Ovary (tissue), 9 donors: ENCODE data around the gene SSR1. TPM values are rescaled to one million over a fixed set of nuclear protein-coding genes. Genes with fewer than 3 reads are reported as not detected.

Source experiments
- DNase-seq, 5 donors: peaks; one replicate each; pipeline ENCODE4 v3.0.0-alpha.2; 2019 to 2020
- H3K27ac ChIP-seq, 2 donors: fragments of 200-600 bp; one replicate each; pipeline versions ENCODE4 v1.5.1 to v1.8.0; 2019 to 2022
- H3K27me3 ChIP-seq: fragments of 200-600 bp; one replicate; pipeline ENCODE4 v1.8.0; 2022
- H3K36me3 ChIP-seq: fragments of 200-600 bp; sonication (generic); one replicate; pipeline ENCODE4 v1.5.1; 2019
- H3K4me1 ChIP-seq: one replicate; pipeline ENCODE4 v1.8.1; 2013; ENCODE audit warnings: mild to moderate bottlenecking, moderate library complexity; ENCODE audit not compliant: insufficient read depth
- H3K4me3 ChIP-seq: fragments of 200-600 bp; sonication (generic); one replicate; pipeline ENCODE4 v1.5.1; 2017
- H3K9me3 ChIP-seq, 2 donors: fragments of 200-600 bp in 1 of 2; sonication (generic) in 1 of 2; one replicate each; pipeline versions ENCODE4 v1.5.1 to v1.8.1; 2013 to 2019; ENCODE audit warnings: mild to moderate bottlenecking in 1 of 2, moderate library complexity in 1 of 2
- CTCF ChIP-seq, 3 donors: fragments of 450-650 bp in 2 of 3; fragments of 200-600 bp in 1 of 3; IDR thresholded peaks; one replicate each; pipeline versions ENCODE4 v1.5.1 to v1.8.0; 2016 to 2022; ENCODE audit warnings: antibody characterized with exemption in 3 of 3, mild to moderate bottlenecking in 1 of 3
- EP300 ChIP-seq: sonication (generic); formaldehyde crosslinking; IDR thresholded peaks from one replicate; pipeline ENCODE4 v1.6.1; 2017; ENCODE audit warnings: antibody characterized with exemption
- POLR2A ChIP-seq: fragments of 450-650 bp; IDR thresholded peaks from one replicate; pipeline ENCODE4 v1.6.1; 2017; ENCODE audit warnings: antibody characterized with exemption, mild to moderate bottlenecking, moderate library complexity
- WGBS, 3 donors: extraction: QIAGEN DNeasy Blood & Tissue Kit in 1 of 3; methylation state at CpG; one replicate each; pipeline versions ENCODE4 v1.1.5 to v1.1.7; 2013 to 2017; 5-methylcytosine and 5-hydroxymethylcytosine counted together
- intact Hi-C, 4 donors: fragments of 100-400 bp; cut with DNase I; formaldehyde crosslinking; loops; one replicate each; pipeline versions ENCODE4 v1.11.0 to v1.15.1; 2022 to 2023
- polyA plus RNA-seq, 2 donors: library from polyadenylated mRNA; stranded (reverse); fragments of 200-250 nt in 1 of 2; fragments of 350-450 nt in 1 of 2; fragmentation: Illumina TruSeq in 1 of 2; extraction: RNeasy Lipid Tissue Mini Kit (QIAGEN cat#74804) in 1 of 2; gene quantifications; one replicate each; pipeline ENCODE4 v1.2.3, GENCODE V29; 2013 to 2014
- total RNA-seq, 7 donors: library from RNA; depleted of rRNA in 2 of 7; stranded (reverse); fragments of >200 nt in 2 of 7; fragmentation: NEBNext Ultra II Directional in 3 of 7; extraction: Animal tissue kit (Norgen Biotek cat#: 25700) in 3 of 7; gene quantifications; one replicate each; pipeline versions ENCODE4 v1.1.0 to v1.2.4, GENCODE V29; 2016 to 2023
- donor health status: DM: no; HTN: no; CAD: no; lungs with moderate emphysema.
- donor health status: DM: no; HTN: no; CAD: no.
- donor health status: Bipolar disorder and iron deficiency.
- donor health status: DM: yes; HTN: yes; CAD: no.
- donor health status: DM: no; HTN: no; CAD: no.
- donor health status: DM: yes; HTN: yes; CAD: no.

SSR1 gene
- total and polyA plus RNA-seq, 9 donors, result 42.3 to 166 (median 117) TPM

DNA sequence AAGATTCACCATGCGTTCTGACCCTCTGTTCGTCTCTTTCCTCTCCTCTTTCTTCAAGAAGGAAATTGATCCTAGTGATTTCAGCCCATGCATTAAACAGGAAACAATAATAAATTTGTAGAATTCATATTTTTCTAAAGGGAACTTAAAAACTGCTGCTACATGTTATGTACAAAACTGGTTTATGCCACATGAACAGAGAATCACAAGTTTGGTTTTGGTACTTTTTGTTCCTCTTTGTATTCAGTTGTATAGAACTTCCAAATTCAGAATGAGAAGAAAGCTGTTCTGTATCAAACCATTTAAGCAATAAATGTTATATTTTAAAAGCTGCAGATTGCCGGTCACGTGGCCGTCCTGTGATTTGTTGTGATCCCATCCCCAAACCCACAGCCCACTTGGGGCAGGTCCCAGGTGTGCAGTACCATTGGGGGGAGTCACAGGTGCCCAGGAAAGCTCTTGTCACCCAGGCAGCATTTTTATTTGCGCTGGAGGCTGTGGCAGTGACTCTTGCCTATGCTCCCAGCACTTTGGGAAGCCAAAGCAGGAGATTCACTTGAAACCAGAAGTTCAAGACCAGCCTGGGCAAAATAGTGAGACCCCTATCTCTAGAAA is 61.2 kb downstream of the SSR1 start:
- no peak for DNase-seq
- no peaks in the 10 kb centered on the region for H3K36me3 ChIP-seq
- no peak overlapping the region for H3K27ac ChIP-seq
- TF ChIP-seq CTCF (IDR thresholded peaks at IDR 0.05) (no peak), EP300 (no peak), POLR2A (no peak)
- intact Hi-C loops, result no loop called here
- no peaks in the 10 kb centered on the region for H3K9me3 ChIP-seq
- no peaks in the 10 kb centered on the region for H3K4me1 ChIP-seq
- no peaks in the 10 kb centered on the region for H3K27me3 ChIP-seq
- WGBS, 3 donors, result 93 to 95% (median 94%) methylated on average over 6 of the region's 6 CpGs
- H3K4me3 ChIP-seq, result no peak overlapping the region

DNA sequence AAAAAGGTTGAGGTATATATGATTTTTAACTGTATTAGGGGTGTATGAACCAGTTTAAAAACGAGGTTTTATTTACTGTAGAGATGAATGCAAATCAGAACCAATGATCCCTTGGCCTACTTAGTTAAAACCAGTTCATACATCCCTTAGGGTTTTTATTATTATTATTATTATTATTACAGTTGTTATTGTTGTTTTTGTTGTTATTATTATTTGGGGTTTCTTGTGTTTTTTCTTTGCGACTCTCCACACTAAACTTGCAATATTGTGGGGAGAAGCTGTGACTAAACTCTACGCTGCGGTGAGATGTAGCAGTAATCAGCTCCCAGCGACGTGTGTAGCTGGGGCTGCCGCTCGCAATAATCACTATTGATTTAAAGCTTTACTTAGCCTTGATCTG is 62.2 kb downstream of the SSR1 start:
- Histone ChIP-seq H3K27ac (no peak overlapping the region), H3K36me3 (no peaks in the 10 kb centered on the region), H3K9me3 (no peaks in the 10 kb centered on the region), H3K4me3 (no peak overlapping the region), H3K4me1 (no peaks in the 10 kb centered on the region), H3K27me3 (no peaks in the 10 kb centered on the region)
- intact Hi-C loops, result no loop called here
- WGBS, 3 donors, result 90 to 94% (median 93%) methylated on average over 8 of the region's 8 CpGs
- TF ChIP-seq EP300 (no peak), CTCF (IDR thresholded peaks at IDR 0.05) (no peak), POLR2A (no peak)
- no peak for DNase-seq

GRCh38 chr6:7249946-7250643 is 62.9 kb downstream of the SSR1 start:
- H3K4me1 ChIP-seq, result no peaks in the 10 kb centered on the region
- DNase-seq, result no peak
- intact Hi-C loops, result loop anchor here in 3 of 4 donors (5.0 to 10.0 kb wide), 4 partner anchors 125 to 573 kb away; no protein-coding TSS in a partner anchor
- no peak overlapping the region for H3K4me3 ChIP-seq
- no peaks in the 10 kb centered on the region for H3K36me3 ChIP-seq
- no peaks in the 10 kb centered on the region for H3K27me3 ChIP-seq
- 70 to 73% (median 72%) methylated on average over 7 of the region's 7 CpGs for WGBS, 3 donors
- TF ChIP-seq EP300 (no peak), CTCF (IDR thresholded peaks at IDR 0.05) (no peak), POLR2A (no peak)
- no peaks in the 10 kb centered on the region for H3K9me3 ChIP-seq
- no peak overlapping the region for H3K27ac ChIP-seq

- Histone ChIP-seq H3K9me3 (no peaks in the 10 kb centered on the region), H3K4me3 (no peak overlapping the region), H3K27me3 (no peaks in the 10 kb centered on the region), H3K27ac (no peak overlapping the region), H3K36me3 (no peaks in the 10 kb centered on the region), H3K4me1 (no peaks in the 10 kb centered on the region)
- TF ChIP-seq CTCF (IDR thresholded peaks at IDR 0.05), result no peak
- TF ChIP-seq EP300, result no peak
- TF ChIP-seq POLR2A, result no peak
- intact Hi-C loops, result loop anchor here in 3 of 4 donors (5.0 to 10.0 kb wide), 4 partner anchors 125 to 572 kb away; no protein-coding TSS in a partner anchor
- DNase-seq, result no peak
- 87 to 100% (median 88%) methylated on average over 2 of the region's 2 CpGs for WGBS, 3 donors
Observed at GRCh38 chr6:7249391-7249790, 63.6 kb downstream of the SSR1 start.
